Naive thymus-derived CD8-positive, alpha-beta T cell (primary cell): ENCODE measurements around the gene COX20. TPM values are rescaled to one million over a fixed set of nuclear protein-coding genes. Genes with fewer than 3 reads are reported as not detected.
"Not testable (repeated sequence)": the region's sequence is repeated elsewhere in the genome, so short reads cannot be mapped to it uniquely, and the experiment has no call there.

Experiments
- ATAC-seq, 2 donors: fragments of 150-1000 bp; cut with Tn5 transposase in 1 of 2; sonication (Bioruptor Pico), chemical (Tn5 transposase) in 1 of 2; 1 replicate in 1 of 2; 2 replicates in 1 of 2; pipeline ENCODE4 v1.10.0; 2021; ENCODE audit warnings: mild to moderate bottlenecking in 2 of 2, moderate library complexity in 2 of 2
- POLR2A ChIA-PET: fragments of 350-600 bp; sonication (Branson Sonifier 250); formaldehyde crosslinking; loops from one replicate; lab custom pipeline; 2021; ENCODE audit warnings: antibody characterized with exemption; lab: Charles Lee
- DNase-seq, 10 donors: peaks; one replicate each; pipeline versions ENCODE4 v3.0.0 to v3.0.0-alpha.2; 2020 to 2022
- H3K27ac Mint-ChIP-seq, 10 donors: one replicate each; pipeline ENCODE4 v1.8.0; 2020 to 2022; ENCODE audit warnings: mild to moderate bottlenecking in 10 of 10, mixed read lengths in 10 of 10, moderate library complexity in 4 of 10, inconsistent platforms in 1 of 10
- H3K27me3 Mint-ChIP-seq, 5 donors: one replicate each; pipeline ENCODE4 v1.8.0; 2021 to 2022; ENCODE audit warnings: mixed read lengths in 5 of 5
- H3K36me3 Mint-ChIP-seq, 3 donors: one replicate each; pipeline ENCODE4 v1.8.0; 2020 to 2022; ENCODE audit warnings: mixed read lengths in 3 of 3, mild to moderate bottlenecking in 2 of 3, inconsistent platforms in 1 of 3
- H3K4me1 Mint-ChIP-seq, 4 donors: one replicate each; pipeline ENCODE4 v1.8.0; 2021 to 2022; ENCODE audit warnings: mixed read lengths in 4 of 4
- H3K4me3 Mint-ChIP-seq, 10 donors: one replicate each; pipeline ENCODE4 v1.8.0; 2020 to 2022; ENCODE audit warnings: mild to moderate bottlenecking in 10 of 10, mixed read lengths in 10 of 10, moderate library complexity in 6 of 10, inconsistent platforms in 1 of 10
- H3K9me3 Mint-ChIP-seq, 9 donors: one replicate each; pipeline ENCODE4 v1.8.0; 2020 to 2022; ENCODE audit warnings: mixed read lengths in 9 of 9, mild to moderate bottlenecking in 3 of 9, inconsistent platforms in 1 of 9, moderate library complexity in 1 of 9
- polyA plus RNA-seq, 3 donors: library from polyadenylated mRNA; unstranded; fragments of 300-500 nt; fragmentation: Illumina TruSeq; gene quantifications; one replicate each; pipeline ENCODE4 v1.2.3, GENCODE V29; 2021
- total RNA-seq, 8 experiments: library from RNA in 2 of 8; stranded (reverse) in 2 of 8; gene quantifications; one replicate each; pipeline ENCODE4 v1.2.3 and lab custom pipeline; 2021 to 2026

The COX20 gene
- total and polyA plus RNA-seq, 5 experiments from 2014 or later: 31.4 to 52.6 (median 36.8) TPM

- POLR2A ChIA-PET: interaction anchor here (1.5 to 23.9 kb wide), 8 partner anchors 21 to 383 kb away, joined by 4 to 1109 read pairs (median 23); partner anchors contain the start of genes ADSS2, DESI2 and HNRNPU
- DNase-seq, ATAC-seq, H3K27me3 Mint-ChIP-seq, H3K36me3 Mint-ChIP-seq, H3K9me3 Mint-ChIP-seq: not testable (repeated sequence)
- H3K27ac Mint-ChIP-seq: peak overlapping the region in 3 of 10 donors; percentile 97 to 100 (median 98)
- peaks cover 14 to 36% (median 28%) of the 10 kb centered on the region in 4 donors for H3K4me1 Mint-ChIP-seq
- H3K4me3 Mint-ChIP-seq: peak overlapping the region in 7 of 10 donors; percentile 93 to 99 (median 95)
Observed at GRCh38 chr1:244833260-244833659, 2.2 kb upstream of the COX20 start.

DNA sequence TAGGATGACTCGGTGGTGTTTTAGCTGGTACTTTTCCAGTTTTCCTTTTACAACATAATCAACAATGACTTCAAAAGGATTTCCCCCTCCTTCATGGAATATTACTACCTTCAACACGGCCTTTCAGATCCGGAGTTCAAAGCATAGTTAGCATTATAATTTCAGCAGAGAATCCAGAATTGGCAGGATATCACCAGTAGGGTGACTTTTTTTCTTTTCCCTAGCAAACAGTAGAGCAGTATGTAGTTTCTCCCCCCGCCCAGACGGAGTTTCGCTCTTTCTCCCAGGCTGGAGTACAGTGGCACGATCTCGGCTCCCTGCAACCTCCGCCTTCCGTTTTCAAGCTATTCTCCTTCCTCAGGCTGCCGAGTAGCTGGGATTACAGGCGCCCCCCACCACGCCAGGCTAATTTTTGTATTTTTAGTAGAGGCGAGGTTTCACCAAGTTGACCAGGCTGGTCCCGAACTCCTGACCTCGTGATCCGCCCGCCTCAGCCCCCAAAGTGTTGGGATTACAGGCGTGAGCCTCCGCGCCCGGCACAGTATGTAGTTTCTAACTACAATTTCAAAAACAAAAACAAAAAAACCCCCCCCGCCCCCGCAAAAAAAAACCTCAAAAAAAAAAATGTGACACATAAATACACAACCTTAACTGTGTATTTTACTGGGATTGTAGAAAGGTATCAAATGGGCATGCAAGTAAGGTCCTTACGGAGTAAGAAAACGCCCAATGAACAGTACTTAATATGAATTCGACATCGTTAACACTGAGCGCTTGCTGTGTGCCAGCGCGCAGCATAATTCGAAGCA lies 1.5 kb upstream of the COX20 start:
- POLR2A ChIA-PET: interaction anchor here (0.6 to 23.9 kb wide), 22 partner anchors 13 to 1732 kb away, joined by 3 to 1109 read pairs (median 4); partner anchors contain the start of genes ADSS2, CATSPERE, CNST and DESI2
- Mint-ChIP-seq H3K27me3 (no peaks in the 10 kb centered on the region), H3K4me3 (peak overlapping the region; percentile 93 to 99 (median 96)), H3K27ac (peak overlapping the region; percentile 97 to 100 (median 100)), H3K9me3 (peaks cover 0 to 7% (median 0%) of the 10 kb centered on the region in 9 donors), H3K4me1 (peaks cover 18 to 43% (median 35%) of the 10 kb centered on the region in 4 donors), H3K36me3 (peaks cover 8 to 15% (median 10%) of the 10 kb centered on the region in 3 donors)
- ATAC-seq (peak; percentile 28 to 30), DNase-seq (peak; percentile 28 to 65 (median 48))

- POLR2A ChIA-PET: interaction anchor here (0.5 to 23.9 kb wide), 23 partner anchors 14 to 1732 kb away, joined by 3 to 1109 read pairs (median 5); partner anchors contain the start of genes ADSS2, CATSPERE, CNST and DESI2
- peaks cover 0 to 7% (median 0%) of the 10 kb centered on the region in 9 donors for H3K9me3 Mint-ChIP-seq
- H3K27ac Mint-ChIP-seq: peak overlapping the region; percentile 97 to 100 (median 100)
- peaks cover 8 to 21% (median 17%) of the 10 kb centered on the region in 3 donors for H3K36me3 Mint-ChIP-seq
- ATAC-seq (peak; percentile 76 to 80), DNase-seq (peak in 9 of 10 donors; percentile 82 to 97 (median 91))
- peaks cover 20 to 51% (median 42%) of the 10 kb centered on the region in 4 donors for H3K4me1 Mint-ChIP-seq
- no peaks in the 10 kb centered on the region for H3K27me3 Mint-ChIP-seq
- H3K4me3 Mint-ChIP-seq: peak overlapping the region; percentile 93 to 99 (median 96)
Observed at GRCh38 chr1:244834543-244835275, 749 bp upstream of the COX20 start.

DNA sequence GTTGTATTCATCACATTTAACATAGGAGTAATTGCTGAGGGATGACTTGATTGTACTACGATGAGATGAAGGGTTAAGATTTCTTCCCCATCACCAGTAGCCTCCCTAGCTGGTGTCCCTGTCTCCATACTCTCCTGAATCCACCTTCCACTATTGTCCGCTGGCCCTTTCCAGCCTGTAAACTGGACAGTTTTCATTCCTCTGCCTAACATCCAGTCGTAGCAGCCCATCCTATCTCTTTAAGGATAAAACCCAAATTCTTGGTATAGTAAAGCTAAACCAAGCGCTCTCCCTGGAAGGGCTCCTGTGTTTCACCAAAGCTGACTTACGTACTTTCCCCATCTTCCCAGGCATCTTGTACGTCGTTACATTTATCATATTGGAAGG lies 670 bp downstream of the COX20 start:
- Mint-ChIP-seq H3K27ac (peak overlapping the region; percentile 84 to 100 (median 99)), H3K36me3 (peaks cover 8 to 35% (median 17%) of the 10 kb centered on the region in 3 donors), H3K27me3 (no peaks in the 10 kb centered on the region), H3K4me1 (peaks cover 27 to 65% (median 54%) of the 10 kb centered on the region in 4 donors), H3K9me3 (peaks cover 0 to 7% (median 0%) of the 10 kb centered on the region in 9 donors), H3K4me3 (peak overlapping the region; percentile 90 to 99 (median 95))
- POLR2A ChIA-PET: interaction anchor here (0.6 to 23.9 kb wide), 13 partner anchors 19 to 789 kb away, joined by 3 to 1109 read pairs (median 4); partner anchors contain the start of genes DESI2 and HNRNPU
- DNase-seq: no peak
- no peak for ATAC-seq

- ATAC-seq (no peak), DNase-seq (no peak)
- peak overlapping the region; percentile 90 to 99 (median 95) for H3K4me3 Mint-ChIP-seq
- no peaks in the 10 kb centered on the region for H3K27me3 Mint-ChIP-seq
- POLR2A ChIA-PET: interaction anchor here (0.6 to 23.9 kb wide), 8 partner anchors 18 to 206 kb away, joined by 3 to 1109 read pairs (median 17); partner anchors contain the start of genes DESI2 and HNRNPU
- H3K27ac Mint-ChIP-seq: peak overlapping the region; percentile 84 to 100 (median 99)
- H3K4me1 Mint-ChIP-seq: peaks cover 27 to 68% (median 59%) of the 10 kb centered on the region in 4 donors
- peaks cover 8 to 40% (median 17%) of the 10 kb centered on the region in 3 donors for H3K36me3 Mint-ChIP-seq
- peaks cover 0 to 7% (median 0%) of the 10 kb centered on the region in 9 donors for H3K9me3 Mint-ChIP-seq
Observed at GRCh38 chr1:244836584-244836983, 1.1 kb downstream of the COX20 start.

DNA sequence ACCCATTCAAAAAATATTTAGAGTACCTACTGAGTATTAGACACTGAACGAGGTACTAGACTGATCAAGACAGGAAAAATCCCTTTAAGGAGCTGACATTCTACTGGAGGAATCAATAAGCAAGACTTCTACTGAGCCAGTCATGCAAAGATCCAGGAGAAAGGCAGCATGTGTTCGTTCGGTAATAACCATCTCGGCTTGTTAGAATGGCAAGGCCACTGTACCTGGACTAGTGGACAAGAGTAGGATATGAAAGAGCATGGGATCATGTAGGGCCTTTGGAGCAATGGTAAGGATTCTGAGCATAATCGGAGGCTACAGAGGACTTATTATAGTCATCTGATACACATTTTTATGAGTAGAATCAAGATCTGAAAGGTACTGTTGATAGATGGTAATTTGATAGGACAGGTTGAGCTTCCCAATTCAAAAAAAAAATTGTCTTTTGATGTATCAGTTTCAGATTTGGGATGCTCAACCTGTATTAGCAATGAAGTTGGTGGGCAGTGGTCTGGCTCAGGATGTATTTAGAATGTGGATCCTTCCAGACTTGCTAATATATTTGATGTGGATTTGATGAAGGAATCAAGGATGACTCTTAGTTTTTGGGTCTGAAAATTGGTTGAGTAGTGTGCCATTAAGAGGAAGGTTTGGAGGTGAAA lies 2.3 kb downstream of the COX20 start:
- ATAC-seq (no peak), DNase-seq (no peak)
- H3K4me1 Mint-ChIP-seq: peaks cover 27 to 71% (median 64%) of the 10 kb centered on the region in 4 donors
- POLR2A ChIA-PET: interaction anchor here (0.6 to 23.9 kb wide), 4 partner anchors 17 to 649 kb away, joined by 3 to 1109 read pairs (median 125); partner anchors contain the start of gene HNRNPU
- peak overlapping the region in 9 of 10 donors; percentile 3 to 99 (median 11) for H3K4me3 Mint-ChIP-seq
- peaks cover 0 to 7% (median 0%) of the 10 kb centered on the region in 9 donors for H3K9me3 Mint-ChIP-seq
- H3K27ac Mint-ChIP-seq: peak overlapping the region; percentile 29 to 98 (median 52)
- no peaks in the 10 kb centered on the region for H3K27me3 Mint-ChIP-seq
- peaks cover 8 to 51% (median 19%) of the 10 kb centered on the region in 3 donors for H3K36me3 Mint-ChIP-seq

DNA sequence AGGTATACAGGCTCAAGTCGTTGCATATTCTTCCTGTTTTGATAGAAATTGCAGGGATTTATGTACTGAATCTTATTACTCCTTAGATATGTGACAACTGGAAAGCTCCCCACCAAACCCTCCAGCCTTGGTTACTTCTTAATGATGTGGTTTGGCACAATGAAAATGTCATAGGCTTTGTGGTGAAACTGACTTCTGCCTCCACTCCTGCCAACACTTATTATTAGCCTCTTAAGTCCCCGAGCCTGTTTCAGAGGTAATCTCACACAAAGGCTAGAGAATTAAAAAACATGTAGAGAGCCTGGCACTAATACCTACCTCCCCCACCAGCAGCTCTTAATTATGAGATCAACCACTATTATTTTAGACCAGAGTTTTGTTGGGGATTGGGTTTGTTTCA lies 4.2 kb downstream of the COX20 start:
- no peak for ATAC-seq
- Mint-ChIP-seq H3K27ac (peak overlapping the region in 8 of 10 donors; percentile 3 to 98 (median 69)), H3K36me3 (peaks cover 8 to 68% (median 23%) of the 10 kb centered on the region in 3 donors), H3K27me3 (no peaks in the 10 kb centered on the region), H3K4me3 (peak overlapping the region in 4 of 10 donors; percentile 11 to 20 (median 16)), H3K9me3 (peaks cover 0 to 7% (median 0%) of the 10 kb centered on the region in 9 donors), H3K4me1 (peaks cover 27 to 83% (median 65%) of the 10 kb centered on the region in 4 donors)
- POLR2A ChIA-PET: interaction anchor here (1.4 to 23.9 kb wide), 2 partner anchors 15 to 130 kb away, joined by 3 to 1109 read pairs; partner anchors contain the start of gene HNRNPU
- no peak for DNase-seq

GRCh38 chr1:244840219-244840794 lies 4.8 kb downstream of the COX20 start:
- Mint-ChIP-seq H3K27ac (peak overlapping the region in 8 of 10 donors; percentile 21 to 98 (median 66)), H3K4me3 (peak overlapping the region in 3 of 10 donors; percentile 11 to 30 (median 20)), H3K36me3 (peaks cover 8 to 74% (median 23%) of the 10 kb centered on the region in 3 donors), H3K9me3 (peaks cover 0 to 7% (median 0%) of the 10 kb centered on the region in 9 donors), H3K27me3 (no peaks in the 10 kb centered on the region), H3K4me1 (peaks cover 28 to 87% (median 66%) of the 10 kb centered on the region in 4 donors)
- POLR2A ChIA-PET: interaction anchor here (0.5 to 23.9 kb wide), 4 partner anchors 14 to 199 kb away, joined by 3 to 1109 read pairs (median 4); partner anchors contain the start of gene HNRNPU
- ATAC-seq (no peak), DNase-seq (no peak)

GRCh38 chr1:244841273-244841927 lies 5.9 kb downstream of the COX20 start:
- Mint-ChIP-seq H3K9me3 (peaks cover 0 to 7% (median 0%) of the 10 kb centered on the region in 9 donors), H3K4me3 (no peak overlapping the region), H3K27me3 (no peaks in the 10 kb centered on the region), H3K4me1 (peaks cover 25 to 84% (median 65%) of the 10 kb centered on the region in 4 donors), H3K27ac (peak overlapping the region in 4 of 10 donors; percentile 12 to 98 (median 20)), H3K36me3 (peaks cover 8 to 85% (median 26%) of the 10 kb centered on the region in 3 donors)
- POLR2A ChIA-PET: interaction anchor here (1.4 to 23.9 kb wide), 2 partner anchors 13 to 128 kb away, joined by 3 to 1109 read pairs; partner anchors contain the start of gene HNRNPU
- DNase-seq (no peak), ATAC-seq (no peak)
